BE2C (cell line): Measurements from ENCODE around the gene NR4A3.

Experiments used
- DNase-seq: peaks from one replicate; pipeline ENCODE4 v3.0.0-alpha.2; 2020
- H3K27me3 ChIP-seq: fragments of 250-450 bp; sonication (Bioruptor Pico); 2 replicates; pipeline ENCODE4 v1.5.1; 2020; ENCODE audit warnings: mild to moderate bottlenecking
- H3K36me3 ChIP-seq: fragments of 250-450 bp; sonication (Bioruptor Pico); 2 replicates; pipeline ENCODE4 v1.5.1; 2020; ENCODE audit warnings: mild to moderate bottlenecking
- H3K4me1 ChIP-seq: fragments of 250-450 bp; sonication (Bioruptor Pico); 2 replicates; pipeline ENCODE4 v1.5.1; 2020
- H3K4me3 ChIP-seq: 2 replicates; pipeline ENCODE4 v1.5.1; 2011; ENCODE audit warnings: low read depth, low read length
- H3K9me3 ChIP-seq: fragments of 250-450 bp; sonication (Bioruptor Pico); 2 replicates; pipeline ENCODE4 v1.5.1; 2020
- CTCF ChIP-seq: IDR thresholded peaks from 2 replicates; pipeline ENCODE4 v1.5.1; 2012; ENCODE audit warnings: mild to moderate bottlenecking, low read depth, low read length

The NR4A3 gene

GRCh38 chr9:99828054-99828416, 6.3 kb downstream of the NR4A3 start:
- no peaks in the 10 kb centered on the region; the same call in 1 of the 2 replicates for H3K4me1 ChIP-seq
- no peak for DNase-seq
- TF ChIP-seq CTCF: no peak
- H3K9me3 ChIP-seq: no peaks in the 10 kb centered on the region
- no peaks in the 10 kb centered on the region for H3K36me3 ChIP-seq
- H3K4me3 ChIP-seq: no peak overlapping the region
- H3K27me3 ChIP-seq: peaks cover 83% of the 10 kb centered on the region

- Histone ChIP-seq H3K9me3 (no peaks in the 10 kb centered on the region), H3K4me1 (no peaks in the 10 kb centered on the region; the same call in 1 of the 2 replicates), H3K36me3 (no peaks in the 10 kb centered on the region), H3K4me3 (no peak overlapping the region), H3K27me3 (peaks cover 86% of the 10 kb centered on the region)
- no peak for DNase-seq
- TF ChIP-seq CTCF: no peak
These were observed 6.9 kb downstream of the NR4A3 start for GRCh38 chr9:99828417-99829176.

- Histone ChIP-seq H3K9me3 (no peaks in the 10 kb centered on the region), H3K27me3 (peaks cover 53% of the 10 kb centered on the region), H3K36me3 (no peaks in the 10 kb centered on the region), H3K4me1 (no peaks in the 10 kb centered on the region), H3K4me3 (no peak overlapping the region)
- no peak for DNase-seq
- no peak for TF ChIP-seq CTCF
These were observed 10.3 kb downstream of the NR4A3 start for GRCh38 chr9:99831857-99832557.

GRCh38 chr9:99832558-99832864, 10.8 kb downstream of the NR4A3 start:
- peaks cover 51% of the 10 kb centered on the region for H3K27me3 ChIP-seq
- no peaks in the 10 kb centered on the region for H3K4me1 ChIP-seq
- no peak for TF ChIP-seq CTCF
- H3K4me3 ChIP-seq: no peak overlapping the region
- no peak for DNase-seq
- no peaks in the 10 kb centered on the region for H3K36me3 ChIP-seq
- no peaks in the 10 kb centered on the region for H3K9me3 ChIP-seq

GRCh38 chr9:99833735-99834134, 12.1 kb downstream of the NR4A3 start:
- Histone ChIP-seq H3K27me3 (peaks cover 46% of the 10 kb centered on the region), H3K4me3 (no peak overlapping the region), H3K36me3 (no peaks in the 10 kb centered on the region), H3K9me3 (no peaks in the 10 kb centered on the region), H3K4me1 (no peaks in the 10 kb centered on the region)
- TF ChIP-seq CTCF: no peak
- no peak for DNase-seq

GRCh38 chr9:99834474-99834873, 12.8 kb downstream of the NR4A3 start:
- Histone ChIP-seq H3K4me3 (no peak overlapping the region), H3K27me3 (peaks cover 39% of the 10 kb centered on the region), H3K36me3 (no peaks in the 10 kb centered on the region), H3K4me1 (no peaks in the 10 kb centered on the region), H3K9me3 (no peaks in the 10 kb centered on the region)
- no peak for TF ChIP-seq CTCF
- DNase-seq: no peak
